CD14-positive monocyte (primary cell): ENCODE measurements around the gene NNMT. TPM values are rescaled to one million over a fixed set of nuclear protein-coding genes. Genes with fewer than 3 reads are reported as not detected.

Experiments
- DNase-seq, 3 donors: peaks; one replicate each; pipeline ENCODE4 v3.0.0-alpha.2; 2011 to 2022
- H2AFZ ChIP-seq: 2 replicates; pipeline ENCODE4 v1.6.0; 2012; ENCODE audit warnings: mild to moderate bottlenecking, low read depth, low read length, inconsistent platforms; ENCODE audit not compliant: insufficient read depth, poor library complexity, severe bottlenecking
- H3K27ac ChIP-seq, 2 donors: 1 replicate in 1 of 2; 2 replicates in 1 of 2; pipeline ENCODE4 v1.5.1; 2012 to 2013; ENCODE audit warnings: low read length in 2 of 2, control low read depth in 1 of 2, inconsistent platforms in 1 of 2, low read depth in 1 of 2, mild to moderate bottlenecking in 1 of 2
- H3K27me3 ChIP-seq, 2 donors: one replicate each; pipeline versions ENCODE4 v1.6.0 to v1.6.1; 2011 to 2013; ENCODE audit warnings: low read length in 2 of 2; ENCODE audit not compliant: control insufficient read depth in 2 of 2, insufficient read depth in 2 of 2
- H3K36me3 ChIP-seq, 2 donors: replicated peaks in 1 of 2; 1 replicate in 1 of 2; 2 replicates in 1 of 2; pipeline versions ENCODE4 v1.5.1 to v1.6.1; 2012 to 2013; ENCODE audit warnings: low read length in 2 of 2, control low read depth in 1 of 2, inconsistent platforms in 1 of 2, mild to moderate bottlenecking in 1 of 2; ENCODE audit not compliant: insufficient read depth in 2 of 2, control insufficient read depth in 1 of 2
- H3K4me1 ChIP-seq, 2 donors: 1 replicate in 1 of 2; 2 replicates in 1 of 2; pipeline versions ENCODE4 v1.5.1 to v1.6.1; 2012 to 2013; ENCODE audit warnings: low read length in 2 of 2, control low read depth in 1 of 2, inconsistent platforms in 1 of 2, mild to moderate bottlenecking in 1 of 2, moderate library complexity in 1 of 2; ENCODE audit not compliant: insufficient read depth in 2 of 2, control insufficient read depth in 1 of 2
- H3K4me2 ChIP-seq: replicated peaks from 2 replicates; pipeline ENCODE3; 2012; ENCODE audit warnings: low read length, moderate library complexity, mild to moderate bottlenecking; ENCODE audit not compliant: poor library complexity, severe bottlenecking; ENCODE audit errors: extremely low read depth
- H3K4me3 ChIP-seq, 3 experiments: fragments of 200-600 bp in 1 of 3; sonication (generic) in 1 of 3; replicated peaks in 1 of 3; 1 replicate in 2 of 3; 2 replicates in 1 of 3; pipeline ENCODE4 v1.5.1; 2011 to 2013; ENCODE audit warnings: low read length in 3 of 3, mild to moderate bottlenecking in 3 of 3, control low read depth in 2 of 3, low read depth in 2 of 3, inconsistent platforms in 1 of 3, moderate library complexity in 1 of 3
- H3K79me2 ChIP-seq: 2 replicates; pipeline ENCODE4 v1.6.0; 2012; ENCODE audit warnings: mild to moderate bottlenecking, control low read depth, inconsistent platforms, low read length, moderate library complexity; ENCODE audit not compliant: insufficient read depth
- H3K9ac ChIP-seq: 2 replicates; pipeline ENCODE4 v1.6.0; 2017; ENCODE audit warnings: low read length, mild to moderate bottlenecking; ENCODE audit not compliant: insufficient read depth, poor library complexity, severe bottlenecking
- H3K9me3 ChIP-seq, 2 donors: replicated peaks in 1 of 2; 1 replicate in 1 of 2; 2 replicates in 1 of 2; pipeline versions ENCODE4 v1.5.1 to v1.6.1; 2012 to 2013; ENCODE audit warnings: low read length in 2 of 2, control low read depth in 1 of 2; ENCODE audit not compliant: control insufficient read depth in 1 of 2, insufficient read depth in 1 of 2
- H4K20me1 ChIP-seq: 2 replicates; pipeline ENCODE4 v1.6.0; 2012; ENCODE audit warnings: mild to moderate bottlenecking, low read length, control low read depth, moderate library complexity; ENCODE audit not compliant: insufficient read depth
- H3K27ac Mint-ChIP-seq, 7 donors: one replicate each; pipeline ENCODE4 v1.8.0; 2020; ENCODE audit warnings: mild to moderate bottlenecking in 7 of 7, mixed read lengths in 7 of 7, moderate library complexity in 6 of 7, inconsistent platforms in 2 of 7
- H3K27me3 Mint-ChIP-seq, 3 donors: one replicate each; pipeline ENCODE4 v1.8.0; 2021 to 2022; ENCODE audit warnings: low read depth in 3 of 3, mild to moderate bottlenecking in 3 of 3, mixed read lengths in 3 of 3, moderate library complexity in 3 of 3, inconsistent platforms in 1 of 3
- H3K36me3 Mint-ChIP-seq, 2 donors: one replicate each; pipeline ENCODE4 v1.8.0; 2020; ENCODE audit warnings: mixed read lengths in 2 of 2, inconsistent platforms in 1 of 2, mild to moderate bottlenecking in 1 of 2
- H3K4me1 Mint-ChIP-seq: one replicate; pipeline ENCODE4 v1.8.0; 2020; ENCODE audit warnings: mild to moderate bottlenecking, mixed read lengths
- H3K4me3 Mint-ChIP-seq, 2 donors: one replicate each; pipeline ENCODE4 v1.8.0; 2020; ENCODE audit warnings: mild to moderate bottlenecking in 2 of 2, mixed read lengths in 2 of 2, moderate library complexity in 1 of 2
- H3K9me3 Mint-ChIP-seq, 7 donors: one replicate each; pipeline ENCODE4 v1.8.0; 2020 to 2022; ENCODE audit warnings: mixed read lengths in 7 of 7, mild to moderate bottlenecking in 6 of 7, moderate library complexity in 6 of 7, inconsistent platforms in 2 of 7
- WGBS: methylation state at CpG from one replicate; pipeline ENCODE4 v1.1.5; 2013; ENCODE audit warnings: missing lambda C conversion rate; ENCODE audit not compliant: insufficient coverage; 5-methylcytosine and 5-hydroxymethylcytosine counted together
- intact Hi-C, 2 donors: fragments of 100-400 bp; cut with micrococcal nuclease; formaldehyde crosslinking; loops; one replicate each; pipeline versions ENCODE4 v1.15.0 to v1.15.1; 2023
- polyA plus RNA-seq, 3 donors: library from polyadenylated mRNA; depleted of rRNA in 1 of 3; unstranded in 2 of 3; stranded (reverse) in 1 of 3; fragments of 300-500 nt in 2 of 3; fragments of >200 nt in 1 of 3; fragmentation: Illumina TruSeq in 2 of 3; gene quantifications; 1 replicate in 2 of 3; 2 replicates in 1 of 3; pipeline ENCODE4 v1.2.3, GENCODE V29; 2012 to 2021
- TF ChIP-seq, protein P1 (sequence below): fragments of 200-600 bp; IDR thresholded peaks from one replicate; pipeline ENCODE4 v1.8.0; 2022; ENCODE audit warnings: antibody characterized with exemption, mild to moderate bottlenecking

NNMT gene
- polyA plus RNA-seq, 3 donors = not detected

DNA sequence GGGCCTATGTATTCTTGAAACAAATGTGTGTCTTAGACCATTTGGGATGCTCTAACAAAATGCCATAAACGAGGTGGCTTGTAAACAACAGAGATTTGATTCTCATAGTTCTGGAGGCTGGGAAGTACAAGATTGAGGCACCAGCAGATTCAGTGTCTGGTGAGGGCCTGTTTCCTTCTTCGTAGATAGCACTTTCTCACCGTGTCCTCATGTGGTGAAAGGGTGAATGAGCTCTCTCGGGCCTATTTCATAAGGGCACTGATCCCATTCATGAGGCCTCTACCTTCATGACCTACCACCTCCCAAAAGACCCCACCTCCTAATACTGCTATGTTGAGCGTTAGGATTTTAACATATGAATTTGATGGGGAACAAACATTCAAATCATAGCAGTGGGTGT lies 6.4 kb upstream of the NNMT start:
- DNase-seq = no peak
- Histone ChIP-seq H3K4me1 (no peaks in the 10 kb centered on the region), H3K27me3 (no peaks in the 10 kb centered on the region), H3K4me2 (no peak overlapping the region), H3K9me3 (no peaks in the 10 kb centered on the region), H3K9ac (no peak overlapping the region), H3K4me3 (no peak overlapping the region), H2AFZ (no peak overlapping the region), H3K79me2 (no peaks in the 10 kb centered on the region), H3K27ac (no peak overlapping the region), H3K36me3 (no peaks in the 10 kb centered on the region), H4K20me1 (no peaks in the 10 kb centered on the region)
- 88% methylated on average over 1 of the region's 5 CpGs for WGBS
- Mint-ChIP-seq H3K9me3 (peaks cover 0 to 3% (median 0%) of the 10 kb centered on the region in 7 donors), H3K27ac (no peak overlapping the region), H3K36me3 (no peaks in the 10 kb centered on the region), H3K4me1 (peaks cover 2% of the 10 kb centered on the region), H3K4me3 (no peak overlapping the region), H3K27me3 (peaks cover 0 to 4% (median 2%) of the 10 kb centered on the region in 3 donors)
- intact Hi-C loops = no loop called here
- TF ChIP-seq, protein P1, sequence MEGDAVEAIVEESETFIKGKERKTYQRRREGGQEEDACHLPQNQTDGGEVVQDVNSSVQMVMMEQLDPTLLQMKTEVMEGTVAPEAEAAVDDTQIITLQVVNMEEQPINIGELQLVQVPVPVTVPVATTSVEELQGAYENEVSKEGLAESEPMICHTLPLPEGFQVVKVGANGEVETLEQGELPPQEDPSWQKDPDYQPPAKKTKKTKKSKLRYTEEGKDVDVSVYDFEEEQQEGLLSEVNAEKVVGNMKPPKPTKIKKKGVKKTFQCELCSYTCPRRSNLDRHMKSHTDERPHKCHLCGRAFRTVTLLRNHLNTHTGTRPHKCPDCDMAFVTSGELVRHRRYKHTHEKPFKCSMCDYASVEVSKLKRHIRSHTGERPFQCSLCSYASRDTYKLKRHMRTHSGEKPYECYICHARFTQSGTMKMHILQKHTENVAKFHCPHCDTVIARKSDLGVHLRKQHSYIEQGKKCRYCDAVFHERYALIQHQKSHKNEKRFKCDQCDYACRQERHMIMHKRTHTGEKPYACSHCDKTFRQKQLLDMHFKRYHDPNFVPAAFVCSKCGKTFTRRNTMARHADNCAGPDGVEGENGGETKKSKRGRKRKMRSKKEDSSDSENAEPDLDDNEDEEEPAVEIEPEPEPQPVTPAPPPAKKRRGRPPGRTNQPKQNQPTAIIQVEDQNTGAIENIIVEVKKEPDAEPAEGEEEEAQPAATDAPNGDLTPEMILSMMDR = no peak

DNA sequence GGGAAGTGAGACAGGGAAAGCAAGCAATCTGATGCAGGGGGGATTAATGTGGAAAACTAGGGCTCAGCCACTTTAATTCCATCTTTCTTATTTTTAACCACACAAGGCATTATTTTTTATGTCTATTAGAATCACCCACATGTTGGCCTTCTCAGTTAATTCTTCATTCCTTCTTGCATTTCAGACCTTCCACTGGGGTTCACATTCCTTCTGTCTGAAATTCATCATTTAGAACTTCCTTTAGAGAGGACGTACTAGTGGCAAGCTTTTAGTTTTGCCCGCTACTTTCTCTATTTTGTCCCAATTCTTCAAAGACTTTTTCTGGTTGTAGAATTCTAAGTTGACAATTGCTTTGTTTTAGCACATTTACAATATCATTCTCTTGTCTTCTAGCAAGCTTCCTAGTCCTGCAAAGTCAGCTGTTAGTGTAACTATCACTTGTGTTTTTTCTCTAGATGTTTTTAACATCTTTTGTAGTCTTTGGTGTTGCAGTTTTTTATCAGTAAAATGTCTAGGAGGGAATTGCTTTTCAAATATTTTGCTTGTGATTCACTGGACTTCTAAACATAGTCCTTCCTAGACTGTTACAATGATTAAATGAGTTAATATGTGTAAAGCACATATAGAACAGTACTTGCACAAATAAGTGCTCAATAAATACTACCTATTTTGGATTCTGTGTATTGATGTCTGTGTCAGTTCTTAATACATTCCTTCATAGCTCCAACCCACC lies 5.5 kb upstream of the NNMT start:
- Mint-ChIP-seq H3K27me3 (peaks cover 0 to 4% (median 2%) of the 10 kb centered on the region in 3 donors), H3K4me3 (no peak overlapping the region), H3K4me1 (peaks cover 2% of the 10 kb centered on the region), H3K36me3 (no peaks in the 10 kb centered on the region), H3K9me3 (peaks cover 0 to 3% (median 0%) of the 10 kb centered on the region in 7 donors), H3K27ac (no peak overlapping the region)
- TF ChIP-seq, protein P1 = no peak
- Histone ChIP-seq H3K4me3 (no peak overlapping the region), H4K20me1 (no peaks in the 10 kb centered on the region), H3K27ac (no peak overlapping the region), H3K9me3 (no peaks in the 10 kb centered on the region), H3K27me3 (no peaks in the 10 kb centered on the region), H3K4me2 (no peak overlapping the region), H2AFZ (no peak overlapping the region), H3K4me1 (no peaks in the 10 kb centered on the region), H3K9ac (no peak overlapping the region), H3K79me2 (no peaks in the 10 kb centered on the region), H3K36me3 (no peaks in the 10 kb centered on the region)
- no CpG with 5 or more reads among the region's 2 CpGs for WGBS
- intact Hi-C loops = no loop called here
- DNase-seq = no peak
